Common myeloid progenitor, CD34-positive (primary cell): ENCODE data around the gene AGBL4.

Experiments used
- CTCF ChIA-PET: fragments of 350-600 bp; sonication (Branson Sonifier 250); formaldehyde crosslinking; loops from one replicate; lab custom pipeline; 2021; ENCODE audit warnings: antibody characterized with exemption; lab: Charles Lee
- POLR2A ChIA-PET: fragments of 350-600 bp; sonication (Branson Sonifier 250); formaldehyde crosslinking; loops from one replicate; lab custom pipeline; 2021; ENCODE audit warnings: antibody characterized with exemption; lab: Charles Lee
- DNase-seq, 3 donors: peaks; one replicate each; pipeline versions ENCODE4 v3.0.0 to v3.0.0-alpha.2; 2013
- H3K27ac ChIP-seq, 2 experiments: 1 replicate in 1 of 2; 2 replicates in 1 of 2; pipeline ENCODE4 v1.7.0; 2013; ENCODE audit warnings: inconsistent platforms in 2 of 2, low read length in 2 of 2, mild to moderate bottlenecking in 2 of 2, low read depth in 1 of 2, moderate library complexity in 1 of 2; ENCODE audit not compliant: severe bottlenecking in 2 of 2, insufficient read depth in 1 of 2, poor library complexity in 1 of 2
- H3K27me3 ChIP-seq, 5 experiments: replicated peaks in 2 of 5; 1 replicate in 3 of 5; 2 replicates in 2 of 5; pipeline versions ENCODE4 v1.6.1 to v1.7.0; 2013; ENCODE audit warnings: low read length in 4 of 5, mild to moderate bottlenecking in 2 of 5, moderate library complexity in 2 of 5, inconsistent platforms in 1 of 5; ENCODE audit not compliant: insufficient read depth in 5 of 5, control insufficient read depth in 4 of 5
- H3K36me3 ChIP-seq, 4 experiments: 1 replicate in 2 of 4; 2 replicates in 2 of 4; pipeline versions ENCODE4 v1.6.1 to v1.7.0; 2013; ENCODE audit warnings: low read length in 3 of 4, control low read depth in 1 of 4, mild to moderate bottlenecking in 1 of 4; ENCODE audit not compliant: control insufficient read depth in 4 of 4, insufficient read depth in 4 of 4
- H3K4me1 ChIP-seq, 4 experiments: 1 replicate in 3 of 4; 2 replicates in 1 of 4; pipeline versions ENCODE4 v1.6.1 to v1.7.1; 2013; ENCODE audit warnings: low read length in 3 of 4, mild to moderate bottlenecking in 3 of 4, control low read depth in 1 of 4, inconsistent platforms in 1 of 4, moderate library complexity in 1 of 4; ENCODE audit not compliant: control insufficient read depth in 4 of 4, insufficient read depth in 4 of 4; ENCODE audit errors: control extremely low read depth in 1 of 4
- H3K4me3 ChIP-seq, 7 experiments: 1 replicate in 4 of 7; 2 replicates in 3 of 7; pipeline versions ENCODE4 v1.5.1 to v1.7.0; 2013; ENCODE audit warnings: mild to moderate bottlenecking in 7 of 7, low read length in 6 of 7, moderate library complexity in 6 of 7, inconsistent platforms in 2 of 7, low read depth in 2 of 7, control low read depth in 1 of 7; ENCODE audit not compliant: insufficient read depth in 4 of 7, control insufficient read depth in 1 of 7; ENCODE audit errors: extremely low read depth in 1 of 7
- H3K9me3 ChIP-seq, 5 experiments: 1 replicate in 4 of 5; 2 replicates in 1 of 5; pipeline versions ENCODE4 v1.6.1 to v1.7.1; 2013; ENCODE audit warnings: low read length in 4 of 5, mild to moderate bottlenecking in 2 of 5, inconsistent platforms in 1 of 5, low read depth in 1 of 5, moderate library complexity in 1 of 5; ENCODE audit not compliant: control insufficient read depth in 4 of 5, insufficient read depth in 2 of 5; ENCODE audit errors: control extremely low read depth in 1 of 5
- WGBS: methylation state at CpG from one replicate; pipeline ENCODE4 v1.1.5; 2013; ENCODE audit not compliant: insufficient coverage; 5-methylcytosine and 5-hydroxymethylcytosine counted together

Gene AGBL4

DNA sequence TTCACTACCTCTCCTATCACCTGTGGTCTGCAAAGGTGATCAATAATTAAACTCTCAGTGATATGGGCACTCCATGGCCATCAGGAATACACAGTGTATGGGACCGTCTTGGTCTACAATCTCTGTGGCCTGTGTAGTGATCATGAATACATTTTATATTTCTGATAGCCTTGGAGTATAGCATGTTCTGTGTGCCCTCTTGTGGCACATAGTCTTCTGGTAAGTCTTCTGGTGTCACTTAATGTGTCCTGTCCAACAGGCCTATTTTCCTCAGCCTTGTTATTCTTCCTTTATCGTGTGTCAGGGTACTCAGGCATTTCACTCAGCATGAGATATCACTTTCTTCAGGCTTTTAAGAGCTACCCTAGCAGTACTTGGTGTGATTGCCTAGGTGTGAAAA lies 393.6 kb downstream of the AGBL4 start:
- no peaks in the 10 kb centered on the region for H3K4me1 ChIP-seq
- no peaks in the 10 kb centered on the region for H3K36me3 ChIP-seq
- POLR2A ChIA-PET = no interaction called here
- CTCF ChIA-PET = interaction anchor here (0.8 kb wide), 1 partner anchor 21 kb away, joined by 3 read pairs; no protein-coding TSS in a partner anchor
- WGBS = no CpG with 5 or more reads among the region's 2 CpGs
- H3K27me3 ChIP-seq = no peaks in the 10 kb centered on the region
- no peak overlapping the region for H3K27ac ChIP-seq
- DNase-seq = no peak
- H3K9me3 ChIP-seq = no peaks in the 10 kb centered on the region
- H3K4me3 ChIP-seq = no peak overlapping the region

DNA sequence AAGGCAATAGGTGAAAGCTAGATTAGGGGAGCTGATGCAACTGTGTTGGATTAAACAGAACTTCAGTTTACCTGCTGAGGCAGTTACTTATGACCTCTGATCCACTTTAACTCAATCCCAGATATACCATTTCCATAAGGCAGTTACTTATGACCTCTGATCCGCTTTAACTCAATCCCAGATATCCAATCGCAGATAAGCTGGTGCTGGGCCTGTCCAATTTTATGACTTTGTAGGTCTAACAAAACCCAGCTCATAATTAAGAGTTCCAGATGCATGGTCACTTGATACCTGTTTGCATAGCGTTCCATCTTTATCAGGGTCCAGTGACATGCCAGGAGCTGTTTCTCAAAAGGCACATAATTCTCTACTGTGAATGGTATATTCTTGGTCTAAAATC lies 396.0 kb downstream of the AGBL4 start:
- 100% methylated on average over 3 of the region's 3 CpGs for WGBS
- POLR2A ChIA-PET = interaction anchor here (0.6 kb wide), 1 partner anchor 149 kb away, joined by 3 read pairs; no protein-coding TSS in a partner anchor
- DNase-seq = no peak
- no peaks in the 10 kb centered on the region for H3K4me1 ChIP-seq
- no peaks in the 10 kb centered on the region for H3K36me3 ChIP-seq
- no peaks in the 10 kb centered on the region for H3K9me3 ChIP-seq
- H3K4me3 ChIP-seq = no peak overlapping the region
- no peaks in the 10 kb centered on the region for H3K27me3 ChIP-seq
- CTCF ChIA-PET = no interaction called here
- H3K27ac ChIP-seq = no peak overlapping the region

DNA sequence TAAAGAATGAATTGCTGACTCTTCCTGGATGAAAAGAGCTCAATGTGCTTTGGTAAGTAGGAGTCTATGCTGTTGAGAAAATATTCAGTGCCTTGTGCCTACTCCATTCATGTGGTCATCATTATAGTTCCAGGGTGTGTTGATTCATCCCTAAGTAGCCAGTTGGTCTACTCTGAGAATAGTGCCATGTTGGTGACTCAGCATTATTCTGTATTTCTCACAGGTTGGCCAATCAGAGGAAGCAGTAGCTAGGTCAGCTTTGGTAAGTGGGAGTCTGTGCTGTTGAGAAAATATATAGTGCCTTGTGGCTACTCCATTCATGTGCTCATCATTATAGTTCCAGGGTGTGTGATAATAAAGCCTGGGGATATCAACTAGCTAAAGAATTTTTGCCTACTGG lies 397.3 kb downstream of the AGBL4 start:
- H3K27ac ChIP-seq = no peak overlapping the region
- POLR2A ChIA-PET = no interaction called here
- no peaks in the 10 kb centered on the region for H3K36me3 ChIP-seq
- no peaks in the 10 kb centered on the region for H3K27me3 ChIP-seq
- CTCF ChIA-PET = no interaction called here
- no peak overlapping the region for H3K4me3 ChIP-seq
- no peaks in the 10 kb centered on the region for H3K4me1 ChIP-seq
- no peak for DNase-seq
- no peaks in the 10 kb centered on the region for H3K9me3 ChIP-seq

DNA sequence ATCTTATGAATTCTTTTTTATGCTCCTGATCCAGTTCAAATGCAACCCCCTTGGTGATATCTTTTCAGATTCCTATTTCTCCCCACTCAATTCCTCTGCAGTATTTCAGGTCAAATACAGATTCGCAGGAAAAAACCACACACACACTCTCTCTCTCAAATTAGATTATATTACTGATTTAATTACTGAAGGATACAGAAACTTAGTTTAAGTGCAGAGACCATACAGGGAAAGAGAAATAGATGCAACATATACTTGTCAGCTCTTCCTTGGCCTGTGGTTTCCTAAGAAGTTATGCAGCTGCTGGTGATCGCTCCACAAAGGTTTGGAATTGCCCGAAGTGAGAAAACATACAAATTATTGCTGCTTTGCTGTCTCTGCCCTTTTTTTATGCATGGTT lies 400.9 kb downstream of the AGBL4 start:
- CTCF ChIA-PET = no interaction called here

DNA sequence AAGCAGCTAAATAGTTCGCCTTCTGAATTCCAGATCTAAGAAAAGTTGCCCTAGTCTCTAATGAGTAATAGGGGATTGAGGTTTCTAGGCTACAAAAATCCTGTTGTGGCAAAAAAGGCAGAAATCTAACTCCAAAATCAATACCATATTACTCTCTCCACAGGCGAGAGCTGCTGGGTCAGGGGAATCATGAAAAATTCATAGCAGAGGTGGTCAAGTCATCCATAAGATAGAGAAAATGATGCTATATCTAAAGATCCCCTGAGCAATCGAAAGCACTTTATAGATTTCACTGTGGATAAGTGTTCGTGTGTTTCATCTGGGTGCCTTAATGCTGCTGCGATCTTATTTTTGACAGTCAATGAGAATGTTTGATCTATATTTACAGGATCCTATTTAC lies 417.7 kb downstream of the AGBL4 start:
- POLR2A ChIA-PET = no interaction called here

More for the DNA sequence above, 400.9 kb downstream of the AGBL4 start:
- no peaks in the 10 kb centered on the region for H3K27me3 ChIP-seq
- no peaks in the 10 kb centered on the region for H3K4me1 ChIP-seq
- no peak overlapping the region for H3K4me3 ChIP-seq
- no peaks in the 10 kb centered on the region for H3K36me3 ChIP-seq
- no peak for DNase-seq
- no CpG with 5 or more reads among the region's 3 CpGs for WGBS
- POLR2A ChIA-PET = no interaction called here
- H3K27ac ChIP-seq = no peak overlapping the region
- peaks cover 0 to 2% (median 0%) of the 10 kb centered on the region in 5 experiments for H3K9me3 ChIP-seq

DNA sequence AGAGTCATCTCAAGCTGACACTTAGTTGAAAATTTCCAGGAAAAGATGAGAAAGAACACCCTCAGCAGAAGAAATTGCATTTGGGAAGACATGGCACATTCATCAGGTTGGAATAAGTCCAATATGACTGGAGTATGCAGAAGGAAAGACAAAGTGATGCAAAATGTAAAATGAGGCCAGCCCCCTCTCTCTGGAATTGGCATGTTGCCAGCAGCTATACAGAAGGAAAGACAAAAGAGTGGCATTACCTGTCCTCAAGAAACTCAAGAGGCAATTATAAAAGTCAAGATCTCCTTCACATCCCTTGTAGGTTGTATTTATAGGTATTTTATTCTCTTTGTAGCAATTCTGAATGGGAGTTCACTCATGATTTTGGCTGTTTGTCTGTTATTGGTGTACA lies 426.3 kb downstream of the AGBL4 start:
- CTCF ChIA-PET = no interaction called here
- H3K27ac ChIP-seq = no peak overlapping the region
- no peak for DNase-seq
- POLR2A ChIA-PET = no interaction called here
- H3K36me3 ChIP-seq = no peaks in the 10 kb centered on the region
- H3K4me3 ChIP-seq = no peak overlapping the region
- H3K27me3 ChIP-seq = no peaks in the 10 kb centered on the region
- H3K9me3 ChIP-seq = no peaks in the 10 kb centered on the region
- H3K4me1 ChIP-seq = no peaks in the 10 kb centered on the region

More for the DNA sequence above, 417.7 kb downstream of the AGBL4 start:
- DNase-seq = no peak
- Histone ChIP-seq H3K27me3 (no peaks in the 10 kb centered on the region), H3K4me1 (no peaks in the 10 kb centered on the region), H3K9me3 (no peaks in the 10 kb centered on the region), H3K36me3 (no peaks in the 10 kb centered on the region), H3K27ac (no peak overlapping the region), H3K4me3 (no peak overlapping the region)
- 100% methylated on average over 3 of the region's 5 CpGs for WGBS
- CTCF ChIA-PET = no interaction called here

DNA sequence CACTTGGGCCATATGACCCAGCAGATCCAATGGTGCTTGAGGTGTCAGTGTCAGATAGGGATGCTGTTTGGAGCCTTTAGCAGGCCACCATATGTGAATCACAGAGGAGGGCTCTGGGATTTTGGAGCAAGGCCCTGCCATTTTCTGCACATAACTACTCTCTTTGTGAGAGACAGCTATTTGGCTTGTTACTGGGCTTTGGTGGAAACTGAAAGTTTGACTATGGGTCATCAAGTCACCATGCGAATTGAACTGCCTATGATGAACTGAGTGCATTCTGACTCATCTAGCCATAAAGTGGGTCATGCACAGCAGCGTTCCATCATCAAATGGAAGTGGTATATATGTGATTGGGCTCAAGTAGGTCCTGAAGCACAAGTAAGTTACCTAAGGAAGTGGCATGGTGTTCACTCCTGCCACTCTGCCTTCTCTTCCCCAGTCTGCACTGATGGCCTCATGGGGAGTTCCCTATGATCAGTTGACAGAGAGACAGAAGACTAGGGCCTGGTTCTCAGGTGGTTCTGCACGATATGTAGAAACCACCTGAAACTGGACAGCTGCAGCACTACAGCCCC lies 447.3 kb downstream of the AGBL4 start:
- Histone ChIP-seq H3K27me3 (no peaks in the 10 kb centered on the region), H3K4me3 (no peak overlapping the region), H3K9me3 (peaks cover 0 to 16% (median 6%) of the 10 kb centered on the region in 5 experiments), H3K27ac (no peak overlapping the region), H3K36me3 (no peaks in the 10 kb centered on the region), H3K4me1 (no peaks in the 10 kb centered on the region)
- ChIA-PET CTCF (no interaction called here), POLR2A (no interaction called here)
- 100% methylated on average over 3 of the region's 3 CpGs for WGBS
- no peak for DNase-seq
